HS-5 (cell line): ENCODE measurements around the gene RPL13A.
"Not testable (repeated sequence)": the region's sequence is repeated elsewhere in the genome, so short reads cannot be mapped to it uniquely, and the experiment has no call there.

Experiments
- DNase-seq: peaks from one replicate; pipeline ENCODE4 v3.0.0-alpha.2; 2012; ENCODE audit warnings: low read depth

Gene RPL13A

GRCh38 chr19:49456326-49456725 lies 31.1 kb upstream of the RPL13A start:
- DNase-seq = no peak

GRCh38 chr19:49458567-49458903 lies 28.9 kb upstream of the RPL13A start:
- DNase-seq = no peak

GRCh38 chr19:49459388-49459787 lies 28.0 kb upstream of the RPL13A start:
- no peak for DNase-seq

DNA sequence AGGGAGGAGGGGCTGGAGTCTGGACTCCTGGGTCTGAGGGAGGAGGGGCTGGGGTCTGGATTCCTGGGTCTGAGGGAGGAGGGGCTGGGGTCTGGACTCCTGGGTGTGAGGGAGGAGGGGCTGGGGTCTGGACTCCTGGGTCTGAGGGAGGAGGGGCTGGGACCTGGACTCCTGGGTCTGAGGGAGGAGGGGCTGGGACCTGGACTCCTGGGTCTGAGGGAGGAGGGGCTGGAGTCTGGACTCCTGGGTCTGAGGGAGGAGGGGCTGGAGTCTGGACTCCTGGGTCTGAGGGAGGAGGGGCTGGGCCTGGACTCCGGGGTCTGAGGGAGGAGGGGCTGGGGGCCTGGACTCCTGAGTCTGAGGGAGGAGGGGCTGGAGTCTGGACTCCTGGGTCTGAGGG lies 26.3 kb upstream of the RPL13A start:
- DNase-seq = not testable (repeated sequence)

DNA sequence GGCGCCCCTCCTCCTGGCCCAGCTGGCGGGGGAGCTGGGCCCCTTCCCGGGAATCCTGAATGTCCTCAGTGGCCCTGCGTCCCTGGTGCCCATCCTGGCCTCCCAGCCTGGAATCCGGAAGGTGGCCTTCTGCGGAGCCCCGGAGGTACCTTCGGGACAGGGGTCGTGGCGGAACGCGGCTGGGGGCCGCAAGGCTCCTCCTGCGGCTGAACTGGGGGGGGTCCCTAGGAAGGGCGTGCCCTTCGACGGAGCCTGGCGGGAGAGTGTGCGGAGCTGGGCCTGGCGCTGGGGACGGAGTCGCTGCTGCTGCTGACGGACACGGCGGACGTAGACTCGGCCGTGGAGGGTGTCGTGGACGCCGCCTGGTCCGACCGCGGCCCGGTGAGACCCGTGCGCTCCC lies 25.8 kb upstream of the RPL13A start:
- DNase-seq = no peak

DNA sequence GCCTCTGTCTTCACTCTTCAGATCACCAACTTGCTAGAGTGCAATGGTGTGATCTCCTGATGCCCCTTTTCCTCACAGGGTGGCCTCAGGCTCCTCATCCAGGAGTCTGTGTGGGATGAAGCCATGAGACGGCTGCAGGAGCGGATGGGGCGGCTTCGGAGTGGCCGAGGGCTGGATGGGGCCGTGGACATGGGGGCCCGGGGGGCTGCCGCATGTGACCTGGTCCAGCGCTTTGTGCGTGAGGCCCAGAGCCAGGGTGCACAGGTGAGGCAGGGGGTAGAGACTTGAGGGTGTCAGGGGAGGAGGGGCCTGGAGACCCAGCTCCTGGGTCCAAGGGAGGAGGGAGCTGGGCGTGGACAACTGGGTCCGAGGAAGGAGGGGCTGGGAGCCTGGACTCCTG lies 24.9 kb upstream of the RPL13A start:
- no peak for DNase-seq

GRCh38 chr19:49463960-49464740 lies 23.3 kb upstream of the RPL13A start:
- no peak for DNase-seq

DNA sequence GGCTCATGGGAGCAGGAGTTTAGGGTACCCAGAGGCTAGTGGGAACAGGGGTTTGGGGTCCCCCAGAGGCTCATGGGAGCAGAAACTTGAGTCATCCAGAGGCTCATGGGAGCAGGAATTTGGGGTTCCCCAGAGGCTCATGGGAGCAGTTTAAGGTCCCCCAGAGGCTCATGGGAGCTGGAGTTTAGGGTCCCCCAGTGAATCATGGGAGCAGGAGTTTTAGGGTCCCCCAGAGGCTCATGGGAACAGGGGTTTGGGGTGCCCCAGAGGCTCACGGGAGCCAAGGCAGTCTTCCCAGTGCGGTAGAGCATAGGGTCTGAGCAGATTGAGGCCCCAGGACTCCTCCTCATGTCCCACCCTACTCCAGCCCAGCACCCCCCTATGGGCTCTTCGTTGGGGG lies 22.0 kb upstream of the RPL13A start:
- DNase-seq = no peak

DNA sequence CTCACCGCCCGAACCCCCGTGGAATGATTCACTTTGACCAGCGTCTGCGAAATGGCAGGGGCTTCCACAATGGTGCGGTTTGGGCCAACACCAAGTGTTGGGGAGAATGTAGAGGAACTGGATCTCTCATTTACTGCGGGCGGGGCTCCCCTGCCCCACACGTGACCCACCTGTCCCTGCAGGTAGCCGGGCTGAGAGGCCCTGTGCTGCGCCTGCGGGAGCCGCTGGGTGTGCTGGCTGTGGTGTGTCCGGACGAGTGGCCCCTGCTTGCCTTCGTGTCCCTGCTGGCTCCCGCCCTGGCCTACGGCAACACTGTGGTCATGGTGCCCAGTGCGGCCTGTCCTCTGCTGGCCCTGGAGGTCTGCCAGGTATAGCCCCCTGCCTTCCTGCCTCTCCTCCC lies 19.2 kb upstream of the RPL13A start:
- DNase-seq = no peak

DNA sequence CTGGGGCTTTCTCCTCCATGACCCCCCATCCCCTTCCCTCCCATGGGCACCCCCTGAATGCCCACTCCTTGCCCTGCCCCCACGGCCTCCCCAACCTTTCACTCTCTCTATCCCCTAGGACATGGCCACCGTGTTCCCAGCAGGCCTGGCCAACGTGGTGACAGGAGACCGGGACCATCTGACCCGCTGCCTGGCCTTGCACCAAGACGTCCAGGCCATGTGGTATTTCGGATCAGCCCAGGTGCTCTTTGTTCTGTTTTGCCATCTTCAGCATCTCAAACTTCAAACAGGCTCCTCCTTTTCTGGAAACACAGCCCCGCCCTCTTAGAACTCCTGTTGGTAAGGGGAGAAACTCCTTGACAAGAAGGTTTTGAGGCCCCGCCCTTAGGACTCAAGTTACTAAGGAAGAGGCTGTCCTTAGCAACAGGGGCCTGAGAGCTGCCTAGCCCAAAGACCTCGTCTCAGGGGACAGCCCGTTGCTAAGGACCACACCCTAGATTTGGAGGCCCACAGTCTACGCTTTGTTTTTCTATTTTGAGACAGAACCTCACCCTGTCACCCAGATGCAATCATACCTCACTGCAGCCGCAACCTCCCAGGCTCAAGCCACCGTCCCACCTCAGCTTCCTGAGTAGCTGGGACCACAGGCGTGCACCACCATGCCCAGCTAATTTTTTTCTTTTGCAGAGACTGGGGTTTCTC lies 18.5 kb upstream of the RPL13A start:
- DNase-seq = no peak

DNA sequence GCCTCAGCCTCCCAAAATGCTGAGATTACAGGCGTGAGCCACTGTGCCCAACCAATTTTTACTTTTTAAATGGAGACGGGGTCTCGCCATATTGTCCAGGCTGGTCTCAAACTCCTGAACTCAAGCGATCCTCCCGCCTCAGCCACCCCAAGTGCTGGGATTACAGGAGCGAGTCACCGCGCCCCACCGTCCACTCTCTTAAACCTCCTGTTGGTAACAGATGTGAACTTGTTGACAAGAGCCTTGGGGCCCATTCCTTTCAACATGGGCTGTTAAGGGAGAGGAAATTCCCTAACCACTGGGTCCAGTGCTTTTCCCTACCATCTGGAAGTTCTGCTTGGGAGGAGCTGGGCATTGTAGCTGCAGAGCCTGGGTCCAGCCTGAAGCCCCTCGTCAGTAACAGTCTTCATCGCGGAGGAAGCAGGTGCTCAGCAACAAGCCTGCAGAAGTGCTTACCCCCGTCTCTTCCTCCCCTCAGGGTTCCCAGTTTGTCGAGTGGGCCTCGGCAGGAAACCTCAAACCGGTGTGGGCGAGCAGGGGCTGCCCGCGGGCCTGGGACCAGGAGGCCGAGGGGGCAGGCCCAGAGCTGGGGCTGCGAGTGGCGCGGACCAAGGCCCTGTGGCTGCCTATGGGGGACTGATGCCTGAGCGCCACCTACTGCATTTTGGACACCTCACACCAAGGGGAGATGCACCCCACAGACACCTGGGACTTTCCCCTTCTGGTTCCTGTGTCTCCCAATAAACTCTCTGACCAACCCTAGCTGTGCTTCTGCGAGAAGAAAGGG lies 17.4 kb upstream of the RPL13A start:
- no peak for DNase-seq

DNA sequence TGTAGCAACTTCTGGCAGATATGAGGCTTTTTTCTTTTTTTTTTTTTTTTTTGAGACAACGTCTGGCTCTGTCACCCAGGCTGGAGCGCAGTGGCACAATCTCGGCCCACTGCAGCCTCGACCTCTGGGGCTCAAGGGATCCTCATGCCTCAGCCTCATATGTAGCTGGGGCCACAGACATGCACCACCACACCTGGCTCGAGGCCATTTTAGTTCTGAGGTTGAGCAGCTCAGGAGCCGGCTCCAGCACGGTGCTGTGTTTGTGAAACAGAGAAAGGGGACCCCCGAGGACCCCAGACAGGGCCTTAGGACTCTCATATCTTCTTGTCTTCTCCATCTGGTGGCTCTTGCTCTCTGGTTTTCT lies 16.8 kb upstream of the RPL13A start:
- DNase-seq = no peak

- DNase-seq = no peak
Observed at GRCh38 chr19:49472936-49473335, 14.5 kb upstream of the RPL13A start.

- not testable (repeated sequence) for DNase-seq
Observed at GRCh38 chr19:49473501-49473867, 13.9 kb upstream of the RPL13A start.

GRCh38 chr19:49473868-49474541 lies 13.4 kb upstream of the RPL13A start, which contains the start of gene FLT3LG:
Gene FLT3LG, plus strand, starts transcription at chr19:49474215. Its CDS starts 425 bp downstream, at chr19:49474640.
- DNase-seq = no peak

GRCh38 chr19:49474542-49474924 lies 12.9 kb upstream of the RPL13A start:
- DNase-seq = no peak

- DNase-seq = no peak
Observed at GRCh38 chr19:49475191-49475917, 12.1 kb upstream of the RPL13A start.

DNA sequence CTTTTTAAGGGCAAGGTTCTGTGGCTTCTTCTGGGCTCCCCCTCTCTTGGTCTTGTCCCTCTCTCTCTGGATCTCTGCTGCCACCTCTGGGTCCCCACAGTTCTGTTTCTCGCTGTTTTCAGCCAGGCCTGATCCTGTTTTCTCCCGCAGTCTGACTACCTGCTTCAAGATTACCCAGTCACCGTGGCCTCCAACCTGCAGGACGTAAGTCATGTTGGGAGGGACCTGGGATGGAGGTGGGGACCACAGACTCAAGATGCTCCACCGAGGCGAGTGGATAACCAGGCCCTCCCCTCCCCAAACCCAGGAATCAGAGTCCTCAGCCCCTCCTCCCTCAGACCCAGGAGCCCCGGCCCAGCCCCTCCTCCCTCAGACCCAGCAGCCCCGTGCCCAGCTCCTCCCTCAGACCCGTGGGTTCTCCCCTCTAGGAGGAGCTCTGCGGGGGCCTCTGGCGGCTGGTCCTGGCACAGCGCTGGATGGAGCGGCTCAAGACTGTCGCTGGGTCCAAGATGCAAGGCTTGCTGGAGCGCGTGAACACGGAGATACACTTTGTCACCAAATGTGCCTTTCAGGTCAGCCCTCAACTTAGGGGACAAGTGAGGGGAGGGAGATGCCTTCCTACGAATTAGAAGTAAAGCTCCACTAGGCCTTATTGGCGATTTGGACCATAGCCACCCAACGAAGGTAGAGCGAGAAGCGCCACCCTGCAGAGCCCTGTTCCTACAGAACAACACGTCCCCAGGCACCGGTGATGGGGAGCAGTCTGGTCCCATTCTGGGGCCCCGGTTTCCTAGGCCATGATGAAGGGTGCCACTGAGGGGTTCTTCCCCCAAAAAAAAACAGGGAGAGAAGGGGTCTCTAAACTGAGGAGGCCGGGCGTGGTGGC lies 11.2 kb upstream of the RPL13A start:
- no peak for DNase-seq

GRCh38 chr19:49479975-49480628 lies 7.3 kb upstream of the RPL13A start:
- no peak for DNase-seq

- no peak for DNase-seq
Observed at GRCh38 chr19:49481020-49481683, 6.3 kb upstream of the RPL13A start.
